UCSD-AML1 (cell line): ENCODE measurements around the gene WWP2.
"Not testable (repeated sequence)": the region's sequence is repeated elsewhere in the genome, so short reads cannot be mapped to it uniquely, and the experiment has no call there.

ENCODE experiments used
- DNase-seq: peaks from one replicate; lab custom pipeline; 2025; ENCODE audit not compliant: unreplicated experiment; lab: John Stamatoyannopoulos, UW

WWP2 gene

GRCh38 chr16:69745232-69745612, 16.9 kb upstream of the WWP2 start:
- DNase-seq = no peak

- DNase-seq = no peak
These were observed 16.2 kb upstream of the WWP2 start for GRCh38 chr16:69745959-69746358.

- no peak for DNase-seq
These were observed 15.0 kb upstream of the WWP2 start for GRCh38 chr16:69747115-69747514.

GRCh38 chr16:69748694-69749345, 13.3 kb upstream of the WWP2 start:
- no peak for DNase-seq

GRCh38 chr16:69754143-69754468, 8.0 kb upstream of the WWP2 start:
- no peak for DNase-seq

GRCh38 chr16:69754469-69755310, 7.4 kb upstream of the WWP2 start, which contains the start of gene NOB1:
Gene NOB1 (minus strand): TSS chr16:69754926. CDS start chr16:69754910, 16 bp downstream.
- peak; percentile 99 for DNase-seq

GRCh38 chr16:69756705-69757104, 5.4 kb upstream of the WWP2 start:
- no peak for DNase-seq

GRCh38 chr16:69757375-69757774, 4.8 kb upstream of the WWP2 start:
- DNase-seq = not testable (repeated sequence)

GRCh38 chr16:69762814-69763598, 874 bp downstream of the WWP2 start:
- no peak for DNase-seq

- DNase-seq = no peak
These were observed 1.4 kb downstream of the WWP2 start for GRCh38 chr16:69763599-69763942.

GRCh38 chr16:69767459-69768229, 5.5 kb downstream of the WWP2 start:
- no peak for DNase-seq

- no peak for DNase-seq
These were observed 6.5 kb downstream of the WWP2 start for GRCh38 chr16:69768666-69769065.

GRCh38 chr16:69769404-69769803, 7.3 kb downstream of the WWP2 start:
- no peak for DNase-seq

GRCh38 chr16:69771651-69771967, 9.5 kb downstream of the WWP2 start:
- no peak for DNase-seq

GRCh38 chr16:69773260-69773947, 11.3 kb downstream of the WWP2 start:
- DNase-seq = no peak

- DNase-seq = no peak
These were observed 13.4 kb downstream of the WWP2 start for GRCh38 chr16:69775563-69775962.

GRCh38 chr16:69779724-69780123, 17.6 kb downstream of the WWP2 start:
- DNase-seq = no peak

- no peak for DNase-seq
These were observed 19.0 kb downstream of the WWP2 start for GRCh38 chr16:69781118-69781517.

- no peak for DNase-seq
These were observed 22.5 kb downstream of the WWP2 start for GRCh38 chr16:69784586-69784985.

- no peak for DNase-seq
These were observed 25.8 kb downstream of the WWP2 start for GRCh38 chr16:69787883-69788282.

- DNase-seq = not testable (repeated sequence)
These were observed 29.3 kb downstream of the WWP2 start for GRCh38 chr16:69791391-69791847.
